Measurements from ENCODE around the gene ESR1.

Gene ESR1

DNA sequence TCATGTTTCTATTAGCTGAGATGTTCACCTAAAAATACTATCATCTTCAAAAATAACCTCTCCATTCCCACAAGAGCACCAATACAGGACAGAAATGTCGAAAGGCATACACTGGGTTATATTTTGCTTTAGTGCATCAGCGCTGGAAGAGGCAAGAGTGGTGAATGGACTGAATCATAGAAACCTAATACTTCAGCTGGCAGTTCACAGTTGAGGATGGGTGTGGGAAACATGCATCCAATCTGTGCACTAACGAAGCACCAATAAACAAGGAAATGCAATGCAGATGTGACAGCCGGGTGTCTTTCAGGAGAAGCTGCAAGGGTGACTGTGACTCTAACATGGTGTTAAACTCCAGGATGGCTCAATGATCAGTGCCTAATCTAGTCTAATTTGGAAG lies 365.8 kb downstream of the ESR1 start:
- no peak for TF ChIP-seq CTCF (IDR thresholded peaks at IDR 0.05)
- Mint-ChIP-seq H3K27me3 (ENCODE audit: low read depth, poor library complexity) (peaks cover 3% of the 10 kb centered on the region), H3K4me3 (no peak overlapping the region), H3K4me1 (peaks cover 9% of the 10 kb centered on the region), H3K9me3 (peaks cover 3% of the 10 kb centered on the region), H3K36me3 (ENCODE audit: low read depth) (peaks cover 14% of the 10 kb centered on the region), H3K27ac (no peak overlapping the region)
- DNase-seq: no peak

DNA sequence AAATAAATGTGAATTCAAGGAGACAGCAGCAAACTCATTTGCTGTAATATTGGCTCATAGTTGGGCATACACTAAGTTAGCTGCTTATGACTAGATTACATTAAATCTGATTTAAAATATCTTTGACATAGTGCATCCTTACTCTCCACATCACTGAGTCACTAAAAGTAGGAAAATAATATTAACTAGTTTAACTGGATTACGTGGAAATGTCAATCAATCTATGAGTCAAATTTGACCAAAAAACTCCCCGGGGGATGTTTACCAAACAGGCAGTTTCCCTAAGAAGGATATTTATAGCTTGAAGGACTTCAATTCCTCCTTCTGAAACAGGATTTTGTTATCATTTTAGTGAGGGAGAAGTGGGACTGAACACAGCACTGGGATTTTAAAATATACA lies 366.5 kb downstream of the ESR1 start:
- peaks cover 3% of the 10 kb centered on the region for H3K9me3 Mint-ChIP-seq
- no peak overlapping the region for H3K4me3 Mint-ChIP-seq
- H3K27me3 Mint-ChIP-seq (ENCODE audit: low read depth, poor library complexity): peaks cover 3% of the 10 kb centered on the region
- no peak for DNase-seq
- no peak overlapping the region for H3K27ac Mint-ChIP-seq
- peaks cover 7% of the 10 kb centered on the region for H3K4me1 Mint-ChIP-seq
- H3K36me3 Mint-ChIP-seq (ENCODE audit: low read depth): peaks cover 14% of the 10 kb centered on the region
- TF ChIP-seq CTCF (IDR thresholded peaks at IDR 0.05): no peak

DNA sequence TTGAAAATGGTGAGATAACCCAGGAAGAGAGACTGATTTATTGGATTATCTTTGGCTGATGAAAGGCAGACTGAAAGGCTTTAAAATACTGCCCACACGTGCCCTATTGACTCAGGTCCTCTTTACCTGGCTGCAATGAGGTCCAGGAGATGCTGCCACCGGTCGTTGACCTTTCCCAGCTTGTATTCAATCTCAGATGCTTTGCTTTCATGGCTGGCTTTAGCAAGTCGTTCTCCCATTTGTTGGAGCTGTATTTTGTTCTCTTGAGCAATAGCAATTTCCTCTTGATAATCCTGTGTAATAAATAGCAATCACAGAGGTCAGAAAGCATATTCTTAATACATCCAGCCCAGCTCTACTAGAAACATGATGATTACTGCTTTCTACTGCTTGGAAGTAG lies 368.8 kb downstream of the ESR1 start:
- Mint-ChIP-seq H3K4me1 (peaks cover 2% of the 10 kb centered on the region), H3K27ac (no peak overlapping the region), H3K36me3 (ENCODE audit: low read depth) (peaks cover 5% of the 10 kb centered on the region), H3K9me3 (no peaks in the 10 kb centered on the region), H3K4me3 (no peak overlapping the region), H3K27me3 (ENCODE audit: low read depth, poor library complexity) (no peaks in the 10 kb centered on the region)
- no peak for TF ChIP-seq CTCF (IDR thresholded peaks at IDR 0.05)
- no peak for DNase-seq
